ENCODE measurements around the gene LMTK3.

LMTK3 gene

DNA sequence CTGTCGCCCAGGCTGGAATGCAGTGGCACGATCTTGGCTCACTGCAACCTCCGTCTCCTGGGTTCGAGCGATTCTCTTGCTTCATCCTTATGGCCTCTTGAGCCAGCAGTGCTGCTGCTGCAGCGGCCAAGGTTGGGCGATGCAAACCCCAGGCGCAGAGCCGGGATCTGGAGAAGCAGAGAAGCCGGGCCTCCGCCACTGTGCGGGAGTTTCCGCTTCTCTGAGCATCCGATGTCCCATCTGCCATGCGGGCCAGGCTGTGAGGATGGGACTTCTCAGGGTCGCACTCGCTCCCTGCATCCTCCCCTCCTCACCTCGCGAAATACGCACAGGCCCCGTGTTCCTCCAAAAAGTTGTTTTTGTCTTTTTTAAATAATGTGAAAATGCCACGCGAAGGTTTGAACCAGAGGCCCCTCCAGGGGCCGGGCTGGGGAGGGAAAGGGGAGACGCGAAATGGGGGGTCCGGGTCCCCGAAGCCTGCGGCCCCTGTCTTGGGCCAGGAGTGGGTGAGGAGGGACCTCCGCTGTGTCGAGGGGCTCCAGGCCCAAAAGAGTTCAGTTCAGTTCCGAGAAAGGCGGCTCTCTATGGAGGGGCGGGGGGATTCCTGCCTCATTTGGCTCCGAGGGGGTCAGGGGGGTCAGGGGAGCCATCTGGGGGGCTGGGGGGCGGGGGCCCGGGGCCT is 26.6 kb downstream of the LMTK3 start:
- DNase-seq, result no peak

DNA sequence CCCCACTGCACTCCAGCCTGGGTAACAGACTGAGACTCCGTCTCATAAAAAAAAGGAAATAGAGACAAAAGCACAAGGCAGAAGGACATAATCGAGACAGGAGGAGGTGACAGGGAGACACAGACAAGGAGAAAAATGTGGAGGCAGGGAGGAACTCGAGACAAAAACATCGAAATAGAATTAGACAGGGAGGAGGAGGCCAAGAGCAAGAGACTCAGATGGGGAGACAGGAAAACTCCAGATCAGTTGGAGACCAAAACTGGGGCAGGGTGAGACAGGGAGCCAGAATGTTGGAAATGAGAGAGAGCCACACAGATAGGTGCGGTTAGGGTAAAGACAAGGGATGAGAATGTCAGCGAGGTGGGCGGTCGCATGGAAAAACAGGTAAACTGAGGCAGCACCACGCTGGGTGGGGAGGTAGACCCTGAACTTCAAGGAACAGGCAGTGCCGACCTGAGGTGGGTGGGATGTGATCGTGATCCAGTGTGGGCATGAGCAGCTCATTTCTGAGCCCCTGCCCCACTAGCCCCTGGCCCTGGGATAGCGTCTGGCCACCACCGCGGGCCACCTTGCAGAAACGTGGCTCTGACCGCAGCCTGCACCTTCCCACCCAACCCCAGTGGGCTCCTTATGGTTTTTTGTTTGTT is 27.3 kb downstream of the LMTK3 start:
- no peak for DNase-seq

DNA sequence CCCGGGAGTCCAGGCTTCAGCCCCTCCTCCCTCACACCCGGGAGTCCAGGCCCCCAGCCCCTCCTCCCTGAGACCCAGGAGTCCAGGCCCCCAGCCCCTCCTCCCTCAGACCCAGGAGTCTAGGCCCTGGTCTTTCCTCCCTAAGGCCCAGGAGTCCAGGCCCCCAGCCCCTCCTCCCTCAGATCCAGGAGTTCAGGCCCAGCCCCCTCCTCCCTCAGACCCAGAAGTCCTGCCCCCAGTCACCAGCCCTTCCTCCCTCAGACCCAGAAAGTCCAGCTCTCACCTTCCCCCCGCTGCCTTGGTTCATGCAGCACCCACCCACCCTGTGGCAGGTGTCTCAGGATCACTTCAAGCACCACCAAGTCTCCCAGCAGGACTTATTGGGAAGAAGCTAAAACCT is 28.3 kb downstream of the LMTK3 start:
- DNase-seq, result no peak

DNA sequence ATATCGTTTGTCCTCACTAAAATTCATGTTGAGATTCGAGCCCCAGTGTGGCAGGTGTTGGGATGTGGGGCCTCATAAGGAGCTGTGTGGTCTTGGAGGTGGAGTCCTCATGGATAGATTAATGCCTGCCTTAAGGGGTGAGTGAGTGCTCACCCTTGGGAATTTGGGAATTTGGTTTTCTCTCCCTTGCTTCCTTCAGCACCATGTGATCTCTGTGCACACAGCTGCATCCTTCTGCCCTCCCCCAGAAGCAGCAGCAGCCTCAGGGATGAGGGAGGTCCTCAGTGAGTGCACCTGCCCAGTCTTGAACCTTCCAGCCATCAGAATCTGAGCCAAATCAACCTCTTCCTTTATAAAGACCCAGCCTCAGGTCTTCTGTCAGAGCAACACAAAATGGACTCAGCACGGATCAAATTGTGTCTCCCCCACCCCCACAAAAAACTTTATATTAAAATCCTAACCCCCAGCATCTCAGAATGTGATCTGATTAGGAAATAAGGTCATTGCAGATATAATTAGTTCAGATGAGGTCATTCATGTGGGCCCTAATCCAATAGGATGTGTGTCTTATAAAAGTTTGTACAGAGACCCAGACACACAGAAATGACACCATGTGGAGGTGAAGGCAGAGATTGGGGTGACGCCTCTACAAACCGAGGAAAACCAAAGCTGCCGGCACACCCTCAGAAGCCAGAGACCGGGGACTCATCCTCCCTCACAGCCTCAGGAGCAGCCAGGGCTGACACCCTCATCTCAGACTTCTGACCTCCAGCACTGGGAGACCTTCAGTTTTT is 29.6 kb downstream of the LMTK3 start:
- no peak for DNase-seq

DNA sequence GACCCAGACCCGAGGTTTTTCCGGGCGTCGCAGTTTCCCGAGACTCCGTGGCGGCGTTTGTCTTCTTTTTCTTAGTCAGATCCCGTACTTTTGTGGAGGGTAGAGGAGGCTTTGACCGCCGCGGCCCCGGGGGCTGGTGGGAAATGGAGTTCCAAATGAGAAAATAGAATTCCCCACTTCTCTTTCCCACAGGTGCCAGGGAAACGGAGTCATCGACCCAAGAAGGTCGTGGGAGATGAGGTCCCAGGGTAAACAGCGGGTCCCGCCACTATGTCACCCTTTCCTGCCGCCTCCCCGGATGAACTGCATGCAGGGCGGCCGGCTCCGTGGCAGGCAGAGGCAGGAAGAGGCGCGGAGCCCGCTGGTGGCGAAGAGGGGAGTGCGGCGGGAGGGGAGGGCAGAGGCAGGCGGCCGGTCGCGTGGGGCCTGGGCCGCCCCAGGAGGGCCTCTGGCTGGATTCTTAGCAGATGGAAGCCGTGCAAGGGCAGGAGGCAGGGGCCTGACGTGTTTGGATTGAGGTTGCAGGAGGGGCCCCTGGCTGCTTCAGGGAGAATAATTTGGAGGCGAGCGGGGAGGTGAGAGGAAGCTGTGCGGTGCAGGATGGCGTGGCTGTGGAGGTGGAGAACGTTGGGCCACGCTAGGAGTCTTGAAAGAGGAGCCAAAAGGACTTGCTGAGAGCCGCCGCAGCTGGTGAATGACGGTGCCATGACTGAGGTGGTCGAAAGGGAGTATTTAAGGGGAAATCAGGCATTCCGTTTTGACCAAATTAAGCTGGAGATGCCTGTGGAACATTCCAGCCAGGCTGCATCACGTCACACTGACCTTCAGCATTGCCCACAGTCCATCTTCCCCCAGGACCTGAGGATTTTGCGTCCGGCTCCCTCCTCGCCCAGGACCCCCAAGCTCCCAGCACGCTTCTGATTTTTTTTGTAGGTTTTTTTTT is 30.8 kb downstream of the LMTK3 start:
- peak in 1 of 2 donors; percentile 27 for DNase-seq

DNA sequence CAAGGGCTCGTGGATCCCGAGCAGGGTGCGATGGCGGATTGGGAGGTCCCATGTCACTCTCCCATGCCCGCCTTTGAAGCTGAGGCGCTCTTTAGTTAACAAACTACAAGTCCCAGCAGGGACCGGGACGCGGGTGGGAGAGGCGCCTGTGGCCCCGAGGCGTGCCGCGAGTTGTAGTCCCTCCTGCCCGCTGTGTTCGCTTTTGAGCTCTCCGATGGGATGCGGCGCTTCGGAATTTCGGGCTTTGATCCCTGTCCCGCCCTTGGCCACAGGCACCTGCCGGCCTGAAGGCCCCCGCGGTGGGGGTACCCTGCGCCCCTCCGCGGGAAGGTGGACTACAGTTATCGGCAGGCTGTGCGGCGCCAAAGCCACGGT is 31.5 kb downstream of the LMTK3 start:
- peak; percentile 24 to 46 for DNase-seq

DNA sequence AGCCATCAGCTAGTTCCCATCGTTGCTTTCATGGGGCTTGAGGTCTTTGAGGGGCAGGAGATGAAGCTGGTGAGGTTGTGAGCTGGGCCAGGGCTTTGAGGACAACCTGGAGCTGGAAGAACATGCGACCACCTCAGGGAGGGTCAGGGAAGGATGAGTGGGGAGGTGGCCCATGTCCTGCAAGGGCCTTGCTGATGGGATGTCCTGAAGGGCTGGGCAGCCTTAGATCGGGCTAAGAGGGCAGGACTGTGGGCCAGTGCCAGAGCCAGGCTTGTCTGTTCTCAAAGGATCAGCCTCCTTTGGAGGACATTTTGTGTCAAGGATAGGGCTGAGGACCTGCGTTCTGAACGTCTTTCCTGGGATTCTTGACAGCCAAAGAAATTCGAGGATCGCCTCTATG is 31.9 kb downstream of the LMTK3 start:
- no peak for DNase-seq

DNA sequence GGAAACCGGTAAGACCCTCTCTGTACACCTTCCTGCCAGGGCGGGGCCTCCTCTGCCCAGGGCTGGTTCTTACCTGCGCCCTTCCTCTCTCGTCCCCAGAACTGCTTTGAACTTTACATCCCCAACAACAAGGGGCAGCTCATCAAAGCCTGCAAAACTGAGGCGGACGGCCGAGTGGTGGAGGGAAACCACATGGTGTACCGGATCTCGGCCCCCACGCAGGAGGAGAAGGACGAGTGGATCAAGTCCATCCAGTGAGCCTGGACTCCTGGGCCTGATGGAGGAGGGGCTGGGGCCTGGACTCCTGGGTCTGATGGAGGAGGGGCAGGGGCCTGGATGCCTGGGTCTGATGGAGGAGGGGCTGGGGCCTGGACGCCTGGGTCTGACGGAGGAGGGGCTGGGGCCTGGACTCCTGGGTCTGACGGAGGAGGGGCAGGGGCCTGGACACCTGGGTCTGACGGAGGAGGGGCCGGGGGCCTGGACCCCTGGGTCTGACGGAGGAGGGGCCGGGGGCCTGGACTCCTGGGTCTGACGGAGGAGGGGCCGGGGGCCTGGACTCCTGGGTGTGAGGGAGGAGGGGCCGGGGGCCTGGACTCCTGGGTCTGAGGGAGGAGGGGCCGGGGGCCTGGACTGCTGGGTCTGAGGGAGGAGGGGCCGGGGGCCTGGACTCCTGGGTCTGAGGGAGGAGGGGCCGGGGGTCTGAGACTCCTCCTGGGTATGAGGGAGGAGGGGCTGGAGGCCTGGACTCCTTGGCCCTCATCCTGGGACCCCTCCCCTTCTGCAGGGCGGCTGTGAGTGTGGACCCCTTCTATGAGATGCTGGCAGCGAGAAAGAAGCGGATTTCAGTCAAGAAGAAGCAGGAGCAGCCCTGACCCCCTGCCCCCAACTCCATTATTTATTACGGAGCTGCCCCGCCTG is 33.0 kb downstream of the LMTK3 start:
- DNase-seq, result no peak

DNA sequence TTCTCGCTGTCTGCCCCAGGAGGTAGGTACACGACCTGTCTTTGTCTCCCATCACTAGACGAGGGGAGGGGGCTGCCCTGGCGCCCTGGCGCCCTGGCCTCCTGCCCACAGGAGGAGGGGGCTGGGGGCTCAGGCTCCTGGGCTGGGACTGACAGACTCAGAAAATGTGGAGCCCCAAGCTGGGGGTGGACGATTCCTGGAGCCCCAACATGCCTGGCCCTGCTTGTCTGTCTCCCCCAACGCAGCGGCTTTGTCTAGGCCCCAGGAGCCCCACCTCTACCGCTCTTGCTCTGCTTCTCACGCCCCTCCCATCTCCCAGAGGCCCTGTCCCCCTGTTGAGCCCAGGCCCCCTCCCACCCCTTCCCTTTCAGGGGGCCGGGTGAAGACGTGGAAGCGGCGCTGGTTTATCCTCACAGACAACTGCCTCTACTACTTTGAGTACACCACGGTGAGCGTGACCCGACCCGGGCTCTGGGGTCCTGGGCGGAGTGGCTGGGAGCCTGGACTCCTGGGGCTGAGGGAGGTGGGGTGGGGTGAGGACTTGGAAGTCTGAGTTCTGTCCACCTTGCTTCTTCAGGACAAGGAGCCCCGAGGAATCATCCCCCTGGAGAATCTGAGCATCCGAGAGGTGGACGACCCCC is 33.8 kb downstream of the LMTK3 start:
- no peak for DNase-seq

DNA sequence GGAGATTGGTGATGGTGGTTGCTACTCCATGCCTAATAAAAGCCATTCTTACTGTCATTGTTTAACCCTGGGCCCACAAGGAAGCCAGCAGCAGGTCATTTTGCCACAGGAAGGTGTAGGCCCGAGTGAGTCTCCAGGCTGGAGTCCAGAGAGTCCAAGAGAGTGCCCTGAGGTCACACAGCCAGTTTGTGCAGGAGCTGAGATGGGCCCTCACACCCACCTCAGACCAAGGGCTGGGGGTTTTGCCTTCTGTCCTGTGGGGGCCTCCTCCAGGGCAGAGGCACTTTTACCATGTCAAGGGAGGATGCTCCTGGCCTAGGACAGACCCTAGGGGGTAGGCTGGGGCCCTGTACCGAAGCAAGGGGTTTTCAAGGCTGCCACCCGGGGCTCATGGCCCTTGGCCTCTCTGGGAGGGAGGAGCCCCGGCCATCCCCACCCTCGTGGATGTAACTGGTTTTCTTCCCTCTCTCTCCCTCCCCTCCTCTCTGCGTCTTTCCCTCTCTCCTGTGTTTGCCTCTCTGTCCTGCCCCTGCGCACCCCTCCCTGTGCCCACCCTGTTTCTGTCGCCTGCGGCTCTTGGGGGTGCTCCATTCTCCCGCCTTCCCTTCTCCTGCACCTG is 34.5 kb downstream of the LMTK3 start:
- DNase-seq, result no peak

DNA sequence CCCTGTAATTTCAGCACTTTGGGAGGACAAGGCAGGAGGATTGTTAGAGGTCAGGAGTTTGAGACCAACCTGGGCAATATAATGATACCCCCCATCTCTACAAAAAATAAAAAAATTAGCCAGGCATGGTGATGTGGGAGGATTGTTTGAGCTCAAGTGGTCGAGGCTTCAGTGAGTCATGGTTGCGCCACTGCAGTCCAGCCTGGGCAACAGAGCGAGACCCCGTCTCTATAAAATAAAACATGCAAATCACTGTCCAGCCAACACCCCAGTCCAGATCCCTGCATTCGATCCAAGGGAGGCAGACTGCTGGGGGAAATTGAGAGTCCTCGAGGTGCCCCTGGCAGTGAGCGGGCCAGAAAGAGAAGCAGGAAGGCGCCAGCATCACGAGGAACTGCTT is 35.5 kb downstream of the LMTK3 start:
- DNase-seq, result no peak

DNA sequence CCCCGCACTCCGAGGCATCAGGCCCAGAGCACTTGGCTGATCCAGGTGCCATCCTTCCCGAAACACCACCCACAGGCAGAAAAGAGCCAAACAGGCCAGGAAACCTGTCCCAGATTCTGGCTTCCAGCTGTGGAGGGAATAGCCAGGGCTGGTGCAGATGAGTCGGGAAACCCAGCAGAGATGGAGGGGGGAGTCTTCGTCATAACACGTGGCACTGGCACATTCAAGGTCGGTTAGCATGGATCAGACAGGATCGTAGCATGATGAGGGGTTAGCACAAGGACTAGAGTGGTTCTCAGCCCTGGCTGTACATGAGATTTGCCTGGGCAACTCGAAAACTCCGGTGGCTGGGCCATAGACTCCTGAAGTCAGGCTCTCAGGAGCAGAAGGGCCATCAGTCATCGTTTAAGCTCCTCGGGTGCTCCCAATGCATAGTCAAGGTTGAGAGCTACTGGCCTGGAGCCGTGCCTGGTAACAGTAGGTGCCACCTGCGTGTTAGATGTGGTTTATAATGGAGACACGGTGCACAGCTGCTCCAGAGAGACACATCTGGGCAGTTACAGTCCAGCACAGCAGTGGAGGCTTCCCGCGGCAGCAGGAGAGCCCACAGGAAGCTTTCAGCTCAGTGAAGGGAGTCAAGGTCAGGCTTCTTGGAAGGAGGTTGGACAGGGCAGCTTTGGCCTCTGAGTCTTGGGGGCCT is 36.1 kb downstream of the LMTK3 start:
- DNase-seq, result no peak

DNA sequence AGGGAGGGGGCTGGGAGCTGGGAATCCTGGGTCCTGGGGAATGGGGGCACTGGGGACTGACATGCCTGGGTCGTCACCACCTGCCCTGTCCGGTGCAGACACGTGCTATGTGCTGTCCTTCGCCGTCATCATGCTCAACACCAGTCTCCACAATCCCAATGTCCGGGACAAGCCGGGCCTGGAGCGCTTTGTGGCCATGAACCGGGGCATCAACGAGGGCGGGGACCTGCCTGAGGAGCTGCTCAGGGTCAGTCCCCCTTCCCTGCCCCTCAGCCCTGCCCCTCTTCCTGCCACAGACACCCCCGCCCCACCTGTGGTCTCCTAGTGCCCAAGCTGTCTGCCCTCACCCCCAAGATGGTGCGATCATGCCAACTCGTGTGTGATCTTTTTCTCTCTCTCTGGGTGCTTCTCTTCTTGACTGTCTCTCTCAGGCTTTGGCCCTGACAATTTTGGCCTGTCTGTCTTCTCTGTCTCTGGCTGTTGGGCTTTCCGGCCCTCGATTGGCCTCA is 37.5 kb downstream of the LMTK3 start:
- DNase-seq, result no peak

DNA sequence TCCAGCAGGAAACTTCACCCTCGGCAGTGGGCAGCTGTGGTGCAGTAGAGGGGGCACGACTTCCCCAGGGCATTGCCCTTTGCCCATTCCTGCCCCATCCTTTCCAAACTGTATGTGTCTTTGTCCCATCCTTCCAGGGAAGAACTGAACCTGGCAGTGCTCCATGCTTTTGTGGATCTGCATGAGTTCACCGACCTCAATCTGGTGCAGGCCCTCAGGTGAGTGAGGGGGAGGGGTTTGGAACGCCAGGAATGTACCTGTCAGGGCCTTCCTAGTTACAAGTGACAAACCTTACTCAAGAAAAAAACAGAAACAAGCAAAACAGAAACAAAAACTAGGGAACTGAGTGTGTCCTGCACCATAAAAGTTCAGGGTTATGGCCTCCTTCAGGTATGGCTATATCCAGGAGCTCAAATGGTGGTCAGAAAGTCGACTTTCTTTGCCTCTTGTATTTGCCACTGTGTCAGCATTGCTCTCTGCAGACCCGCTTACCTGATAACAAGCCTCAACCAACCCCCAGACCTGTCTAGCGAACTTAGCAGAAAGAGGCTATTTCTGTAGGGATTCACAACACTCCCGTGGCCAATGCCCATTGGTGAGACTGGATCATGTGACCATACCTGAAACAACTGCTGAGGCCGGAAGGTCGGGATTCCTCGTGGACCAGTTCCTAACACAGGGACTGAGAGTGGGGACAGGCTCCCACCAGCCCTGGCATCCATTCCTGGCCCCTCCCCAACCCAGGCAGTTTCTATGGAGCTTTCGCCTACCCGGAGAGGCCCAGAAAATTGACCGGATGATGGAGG is 38.3 kb downstream of the LMTK3 start:
- DNase-seq, result no peak

DNA sequence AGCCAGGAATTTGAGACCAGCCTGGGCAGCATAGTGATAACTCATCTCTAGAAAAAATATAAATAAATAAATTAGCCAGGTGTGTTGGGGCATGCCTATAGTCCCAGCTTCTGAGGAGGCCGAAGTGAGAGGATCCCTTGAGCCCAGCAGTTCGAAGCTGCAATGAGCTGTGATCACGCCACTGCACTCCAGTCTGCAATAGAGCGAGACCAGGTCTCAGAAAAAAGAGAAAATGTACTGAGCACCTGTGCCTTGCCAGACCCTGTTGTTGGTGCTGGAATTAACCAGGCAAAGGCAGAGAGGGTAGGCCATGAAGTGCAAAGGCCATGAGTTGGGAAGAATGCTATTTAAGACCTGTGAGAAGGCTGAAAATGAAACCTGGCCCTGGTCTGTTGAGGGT is 39.8 kb downstream of the LMTK3 start:
- DNase-seq, result no peak

DNA sequence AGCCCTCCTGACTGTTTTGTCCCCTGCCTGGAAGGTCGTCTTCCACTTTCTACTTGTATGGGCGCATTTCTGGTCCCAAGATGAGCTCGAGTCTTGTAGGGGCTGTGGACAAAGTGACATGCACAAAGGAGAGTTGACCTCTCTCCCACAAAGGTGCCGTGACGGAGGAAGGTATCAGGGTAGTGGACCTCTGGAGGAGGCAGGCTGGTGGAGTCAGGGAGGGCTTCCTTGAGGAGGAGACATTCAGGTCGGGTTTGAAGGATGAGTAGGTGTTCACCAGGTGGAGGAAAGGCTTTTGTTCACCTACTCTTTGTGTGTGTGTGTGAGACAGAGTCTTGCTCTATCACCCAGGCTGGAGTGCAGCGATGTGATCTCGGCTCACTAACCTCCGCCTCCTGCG is 40.8 kb downstream of the LMTK3 start:
- no peak for DNase-seq

DNA sequence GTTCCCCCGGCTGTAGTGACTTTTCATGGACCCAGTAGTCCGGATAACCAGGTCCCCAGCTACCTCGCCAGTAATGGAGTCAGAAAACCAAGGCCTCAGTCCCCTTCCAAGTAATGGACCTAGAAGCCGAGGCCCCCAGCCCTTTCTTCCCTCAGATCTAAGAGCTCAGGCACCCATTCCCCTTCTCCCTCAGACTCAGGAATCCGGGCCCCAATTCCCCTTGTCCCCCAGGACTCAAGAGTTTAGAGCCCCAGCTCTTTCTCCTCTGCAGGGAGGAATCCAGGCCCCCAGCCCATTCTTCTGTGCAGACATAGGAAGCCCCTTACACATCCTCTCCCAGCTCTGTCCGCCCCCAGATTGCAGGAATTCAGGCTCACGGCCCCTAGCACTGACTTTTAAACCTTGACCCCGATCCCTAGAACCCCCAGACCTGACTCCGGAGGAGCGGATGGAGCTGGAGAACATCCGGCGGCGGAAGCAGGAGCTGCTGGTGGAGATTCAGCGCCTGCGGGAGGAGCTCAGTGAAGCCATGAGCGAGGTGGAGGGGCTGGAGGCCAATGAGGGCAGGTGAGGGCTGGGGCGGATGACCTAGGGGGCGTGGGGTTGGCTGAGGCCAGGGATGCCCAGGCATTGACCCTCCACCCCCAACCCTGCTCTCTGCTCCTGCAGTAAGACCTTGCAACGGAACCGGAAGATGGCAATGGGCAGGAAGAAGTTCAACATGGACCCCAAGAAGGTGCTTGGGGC is 41.5 kb downstream of the LMTK3 start:
- no peak for DNase-seq

DNA sequence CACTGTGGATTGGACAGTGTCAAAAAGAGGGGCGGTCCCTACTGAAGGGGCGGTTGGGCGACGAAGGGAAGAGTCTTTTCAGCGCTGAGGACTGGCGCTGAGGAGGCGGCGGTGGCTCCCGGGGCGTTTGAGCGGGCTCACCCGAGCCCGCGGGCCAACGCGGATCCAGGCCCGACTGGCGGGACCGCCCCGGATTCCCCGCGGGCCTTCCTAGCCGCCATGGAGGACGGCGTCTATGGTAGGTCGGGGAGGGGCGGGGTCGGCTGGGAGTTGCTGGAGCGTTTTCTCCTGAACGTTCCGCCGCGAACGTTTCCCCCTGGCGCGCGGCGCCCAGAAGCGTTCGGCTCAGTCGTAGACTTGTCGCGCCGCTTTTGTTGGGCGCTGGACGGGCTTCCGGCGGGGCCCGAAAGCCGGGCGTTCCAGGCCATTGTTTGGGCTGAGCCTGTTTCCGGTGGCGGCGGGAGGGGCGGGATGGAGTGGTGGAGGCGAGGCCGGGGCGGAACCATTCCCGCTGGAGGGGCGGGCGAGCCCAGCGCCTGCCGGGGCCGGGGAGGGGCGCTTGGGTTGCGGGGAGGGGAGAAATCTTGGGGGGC is 42.2 kb downstream of the LMTK3 start, which contains the start of gene CYTH2:
Gene CYTH2, plus strand, starts transcription at position 81 of the 593 bp plus-strand sequence. Its CDS starts 139 bp downstream, at position 220.
- DNase-seq, result peak; percentile 61 to 79

All from hippocampal formation (tissue), 2 donors.